ENCODE results near the gene KHK. TPM values are rescaled to one million over a fixed set of nuclear protein-coding genes. Genes with fewer than 3 reads are reported as not detected.

Gene KHK
- total RNA-seq, 1 donor from 2014 or later: 3.3 TPM

DNA sequence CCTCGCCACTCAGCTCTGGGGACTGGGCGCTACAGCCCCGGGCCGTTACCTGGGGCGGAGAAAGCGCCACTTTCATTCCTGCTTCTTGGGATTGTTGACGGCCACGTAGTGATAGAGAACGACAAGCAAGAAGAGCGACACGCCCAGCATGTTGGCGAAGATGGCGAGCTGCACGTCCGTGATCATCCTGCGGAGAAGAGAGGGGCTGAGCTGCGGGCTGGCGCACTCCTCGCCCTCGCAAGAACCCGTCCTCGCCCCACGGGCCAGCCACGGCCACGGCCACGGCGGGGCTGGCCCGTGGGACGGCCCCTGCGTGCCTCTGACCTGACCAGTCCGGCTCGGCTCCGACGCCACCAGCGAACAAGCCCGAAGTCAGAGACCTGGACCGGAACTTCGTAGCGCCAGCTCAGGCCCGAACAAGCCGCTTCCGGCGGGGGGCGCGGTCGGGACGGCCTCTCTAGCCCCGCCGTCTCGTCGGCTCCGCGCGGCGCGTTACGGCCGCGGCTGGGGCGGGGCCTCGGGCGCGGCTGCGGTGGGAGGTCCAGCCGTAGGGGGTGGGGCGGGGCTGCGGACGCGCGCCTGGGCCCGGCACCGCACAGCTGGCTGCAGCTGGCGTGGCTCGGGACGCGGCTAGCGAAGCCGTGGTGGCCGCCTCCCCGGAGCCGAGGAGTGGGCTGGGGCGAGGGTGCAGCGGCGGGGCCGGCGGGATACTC is 15.1 kb upstream of the KHK start, which contains the start of gene OST4:
TSS of gene OST4 (minus strand) at position 378 of the 713 bp plus-strand sequence.
- Histone ChIP-seq H3K4me1 (peaks cover 11% of the 10 kb centered on the region), H3K27ac (no peak within 1 kb of the TSS), H3K36me3 (no peaks in the 10 kb centered on the region), H3K79me2 (ENCODE audit: low read depth) (peaks cover 20% of the 10 kb centered on the region), H3K4me3 (peak within 1 kb of the TSS; percentile 62), H3K9ac (peak within 1 kb of the TSS; percentile 72), H3K27me3 (no peaks in the 10 kb centered on the region), H3F3A (ENCODE audit: low read depth) (peaks cover 28% of the 10 kb centered on the region), H3K4me2 (peak within 1 kb of the TSS; percentile 89), H2AFZ (replicated peaks) (peak within 1 kb of the TSS; percentile 38), H3K9me3 (ENCODE audit: low read depth) (no peaks in the 10 kb centered on the region), H4K20me1 (ENCODE audit: low read depth) (peaks cover 6% of the 10 kb centered on the region)
- peaks cover 27% of the 10 kb centered on the region for H3K36me3 Mint-ChIP-seq
- peak; percentile 98 for DNase-seq (ENCODE audit: low spot score)
- H3K4me1 Mint-ChIP-seq: peaks cover 49% of the 10 kb centered on the region
- peaks cover 2% of the 10 kb centered on the region for H3K27me3 Mint-ChIP-seq (ENCODE audit: insufficient read depth, low read depth)
- no peaks in the 10 kb centered on the region for H3K9me3 Mint-ChIP-seq
- peak within 1 kb of the TSS; percentile 98 for H3K4me3 Mint-ChIP-seq
- TF ChIP-seq CTCF (IDR thresholded peaks at IDR 0.05) (no peak), EZH2phosphoT487 (IDR thresholded peaks at IDR 0.05) (no peak), EZH2 (IDR thresholded peaks at IDR 0.05) (no peak)
- peak within 1 kb of the TSS; percentile 98 for H3K27ac Mint-ChIP-seq

DNA sequence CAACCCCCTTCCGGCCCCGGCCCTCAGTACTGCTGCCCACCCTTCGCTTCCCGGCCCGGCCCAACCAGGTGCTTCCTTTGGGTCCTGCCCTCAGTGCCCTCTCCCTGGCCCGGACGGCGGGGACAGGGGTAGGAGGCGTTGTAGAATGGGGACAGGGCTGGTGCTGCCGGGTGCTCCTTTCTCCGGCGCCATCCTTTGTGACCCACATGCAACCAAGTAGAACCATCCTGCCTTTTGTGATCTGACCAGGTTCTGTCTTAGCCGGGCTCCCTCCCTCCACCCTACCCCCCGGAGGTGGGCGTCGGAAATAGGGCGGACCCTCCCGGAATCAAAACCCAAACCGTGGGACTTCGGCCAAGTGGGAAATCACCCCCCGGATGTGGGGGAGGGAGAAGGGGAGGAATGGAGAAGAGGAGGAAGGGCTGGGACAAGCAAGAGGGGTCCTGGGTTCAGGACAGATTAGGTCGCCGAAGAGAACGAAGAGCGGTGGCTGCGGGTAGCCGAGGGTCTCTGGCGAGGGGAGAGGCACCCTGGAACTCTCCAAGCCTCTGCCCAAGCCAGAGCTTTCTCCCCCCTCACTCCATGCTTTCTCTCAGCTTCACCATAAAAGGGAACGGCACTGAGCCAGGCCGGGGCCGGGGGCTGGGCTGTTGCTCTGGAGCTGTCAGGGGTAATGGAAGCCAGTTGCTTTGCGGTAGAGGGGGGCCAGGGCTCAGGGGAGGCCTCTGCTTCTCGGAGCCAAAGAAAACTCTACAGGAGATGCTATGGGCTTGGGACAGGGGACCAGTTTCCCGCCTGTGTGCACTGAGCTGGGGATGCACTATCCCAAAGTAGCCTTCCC is 14.4 kb upstream of the KHK start:
- peaks cover 20% of the 10 kb centered on the region for H3K79me2 ChIP-seq (ENCODE audit: low read depth)
- H3K27me3 ChIP-seq: no peaks in the 10 kb centered on the region
- H3K4me1 ChIP-seq: peaks cover 11% of the 10 kb centered on the region
- H3K27ac Mint-ChIP-seq: no peak overlapping the region
- H3K4me1 Mint-ChIP-seq: peaks cover 56% of the 10 kb centered on the region
- no peak overlapping the region for H3K27ac ChIP-seq
- peaks cover 2% of the 10 kb centered on the region for H3K27me3 Mint-ChIP-seq (ENCODE audit: insufficient read depth, low read depth)
- H3K36me3 Mint-ChIP-seq: peaks cover 27% of the 10 kb centered on the region
- peak overlapping the region; percentile 84 for H3K4me2 ChIP-seq
- H4K20me1 ChIP-seq (ENCODE audit: low read depth): peaks cover 6% of the 10 kb centered on the region
- H3K4me3 Mint-ChIP-seq: peak overlapping the region; percentile 92
- DNase-seq (ENCODE audit: low spot score): peak; percentile 69
- no peaks in the 10 kb centered on the region for H3K9me3 ChIP-seq (ENCODE audit: low read depth)
- peak overlapping the region; percentile 51 for H2AFZ ChIP-seq (replicated peaks)
- H3K4me3 ChIP-seq: peak overlapping the region; percentile 62
- no peak overlapping the region for H3K9ac ChIP-seq
- no peaks in the 10 kb centered on the region for H3K36me3 ChIP-seq
- no peak for TF ChIP-seq EZH2phosphoT487 (IDR thresholded peaks at IDR 0.05)
- no peaks in the 10 kb centered on the region for H3K9me3 Mint-ChIP-seq
- H3F3A ChIP-seq (ENCODE audit: low read depth): peaks cover 27% of the 10 kb centered on the region

GRCh38 chr2:27072920-27073319 is 13.7 kb upstream of the KHK start:
- H3K9me3 ChIP-seq (ENCODE audit: low read depth): no peaks in the 10 kb centered on the region
- no peaks in the 10 kb centered on the region for H3K27me3 ChIP-seq
- H3K4me1 ChIP-seq: peaks cover 11% of the 10 kb centered on the region
- Mint-ChIP-seq H3K36me3 (peaks cover 22% of the 10 kb centered on the region), H3K4me3 (peak overlapping the region; percentile 92), H3K27me3 (ENCODE audit: insufficient read depth, low read depth) (peaks cover 2% of the 10 kb centered on the region), H3K4me1 (peaks cover 60% of the 10 kb centered on the region), H3K9me3 (no peaks in the 10 kb centered on the region), H3K27ac (peak overlapping the region; percentile 83)
- peak overlapping the region; percentile 51 for H2AFZ ChIP-seq (replicated peaks)
- no peaks in the 10 kb centered on the region for H3K36me3 ChIP-seq
- H3F3A ChIP-seq (ENCODE audit: low read depth): peaks cover 27% of the 10 kb centered on the region
- H3K4me3 ChIP-seq: peak overlapping the region; percentile 62
- peaks cover 20% of the 10 kb centered on the region for H3K79me2 ChIP-seq (ENCODE audit: low read depth)
- no peak overlapping the region for H3K27ac ChIP-seq
- no peak overlapping the region for H3K9ac ChIP-seq
- peak overlapping the region; percentile 84 for H3K4me2 ChIP-seq
- peaks cover 6% of the 10 kb centered on the region for H4K20me1 ChIP-seq (ENCODE audit: low read depth)
- DNase-seq (ENCODE audit: low spot score): no peak
- TF ChIP-seq EZH2 (IDR thresholded peaks at IDR 0.05) (no peak), CTCF (IDR thresholded peaks at IDR 0.05) (no peak), EZH2phosphoT487 (IDR thresholded peaks at IDR 0.05) (no peak)
